ENCODE results near the gene PCNX4. TPM values are rescaled to one million over a fixed set of nuclear protein-coding genes. Genes with fewer than 3 reads are reported as not detected.
A peak's percentile ranks its signal among the peaks of the same experiment; 100 is the strongest.

PCNX4 gene
- polyA plus RNA-seq, 1 donor from 2014 or later, result 17.5 TPM

DNA sequence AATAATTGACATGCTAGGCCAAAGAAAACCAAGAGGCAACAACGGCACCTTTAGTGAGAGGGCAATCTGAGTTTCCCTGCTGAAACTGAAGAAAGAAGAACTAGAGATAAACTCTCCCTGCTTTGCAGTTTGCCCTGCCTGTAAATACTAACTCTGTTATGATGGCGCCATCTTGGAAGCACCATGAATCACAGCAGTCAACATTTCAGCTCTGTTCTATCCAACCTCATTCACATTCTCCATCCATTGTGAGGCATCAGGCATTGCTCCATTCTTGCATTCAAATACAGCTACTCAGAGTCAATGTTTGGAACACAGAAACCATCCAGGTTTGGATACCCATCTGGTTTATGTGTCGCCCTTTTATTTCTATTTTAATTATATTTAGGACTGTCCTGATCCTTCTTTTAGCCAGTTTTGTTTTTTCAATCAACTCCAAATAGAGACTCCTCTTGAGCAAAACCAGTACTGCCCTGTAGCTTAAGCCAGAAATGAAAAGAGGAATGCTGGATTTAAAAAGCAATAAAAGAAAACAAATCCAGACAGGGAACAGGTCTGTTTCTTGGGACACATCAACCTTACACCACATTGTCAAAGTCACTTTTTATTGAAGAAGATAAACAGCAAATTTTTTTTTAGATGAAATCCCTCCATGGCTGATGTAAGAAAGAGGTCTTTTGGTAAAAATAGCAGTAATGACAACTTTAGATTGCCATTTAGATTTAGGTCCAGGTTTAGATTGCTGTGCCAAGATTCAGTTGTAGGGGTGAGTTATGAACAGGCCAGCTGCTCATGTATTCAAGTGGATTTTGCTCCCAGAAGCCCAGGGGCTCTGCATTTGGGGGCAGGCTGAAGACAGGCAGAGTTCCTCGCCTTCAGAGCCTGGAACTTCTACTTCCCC lies 124.0 kb downstream of the PCNX4 start:
- no peak overlapping the region for H3K4me3 Mint-ChIP-seq

DNA sequence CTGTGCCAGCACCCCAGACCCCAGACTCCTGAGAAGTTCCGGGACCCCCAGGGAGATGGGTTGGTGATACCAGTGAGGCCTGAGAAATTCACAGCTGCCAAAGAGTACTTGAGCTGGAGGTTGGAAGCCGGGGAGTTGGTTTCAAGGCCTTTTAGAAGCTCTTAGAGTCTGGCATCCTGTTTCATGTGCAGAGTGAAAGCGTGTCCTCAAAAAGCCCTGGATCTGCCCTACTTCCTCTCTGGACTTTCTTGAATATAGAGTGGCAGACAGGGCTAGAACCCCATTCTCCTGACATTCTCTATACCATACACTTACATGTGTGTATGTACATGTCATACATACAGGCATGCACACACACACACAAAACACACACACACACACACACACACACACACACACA lies 126.0 kb downstream of the PCNX4 start:
- Mint-ChIP-seq H3K9me3 (no peaks in the 10 kb centered on the region), H3K36me3 (peaks cover 2% of the 10 kb centered on the region), H3K27me3 (no peaks in the 10 kb centered on the region), H3K4me1 (peaks cover 2 to 11% (median 6%) of the 10 kb centered on the region in 3 donors), H3K4me3 (no peak overlapping the region), H3K27ac (peak overlapping the region in 1 of 3 donors; percentile 65)

More for the DNA sequence above, 124.0 kb downstream of the PCNX4 start:
- H3K27ac Mint-ChIP-seq, result no peak overlapping the region
- H3K36me3 Mint-ChIP-seq, result no peaks in the 10 kb centered on the region
- H3K9me3 Mint-ChIP-seq, result no peaks in the 10 kb centered on the region
- no peaks in the 10 kb centered on the region for H3K27me3 Mint-ChIP-seq
- peaks cover 4 to 15% (median 8%) of the 10 kb centered on the region in 3 donors for H3K4me1 Mint-ChIP-seq

Other genes with a start within 250 kb of the PCNX4 start
- 0.24 TPM for gene RTN1, start 221.1 kb upstream of the PCNX4 start, polyA plus RNA-seq
- gene LRRC9, start 171.8 kb upstream of the PCNX4 start, polyA plus RNA-seq, result not detected
- gene DHRS7, start 73.5 kb downstream of the PCNX4 start, polyA plus RNA-seq, result 157 TPM
- gene PPM1A, start 157.3 kb downstream of the PCNX4 start, polyA plus RNA-seq, result 18.5 TPM

Data from IgD-negative memory B cell (primary cell).